Endothelial cell of umbilical vein (primary cell): ENCODE data around the gene AGBL4. TPM values are rescaled to one million over a fixed set of nuclear protein-coding genes. Genes with fewer than 3 reads are reported as not detected.

Source experiments
- BruUV-seq: library from RNA; stranded (reverse); fragments of 400-500 nt; replicated peaks from 2 replicates; lab custom pipeline; 2021; lab: Mats Ljungman, UMichigan
- CTCF ChIA-PET: fragments of 300-600, 350-600 bp; sonication (Branson Sonifier 250); formaldehyde crosslinking; loops from one replicate; lab custom pipeline; 2021; ENCODE audit warnings: antibody characterized with exemption, inconsistent platforms; lab: Charles Lee
- POLR2A ChIA-PET: fragments of 300-600, 350-600 bp; sonication (Branson Sonifier 250); formaldehyde crosslinking; loops from one replicate; lab custom pipeline; 2021; ENCODE audit warnings: antibody characterized with exemption, inconsistent platforms; lab: Charles Lee
- DNase-seq: peaks from one replicate; pipeline ENCODE4 v3.0.0-alpha.2; 2011; ENCODE audit warnings: low read depth, low spot score
- FAIRE-seq: peaks from 2 replicates; lab custom pipeline; 2011; peaks lifted over from hg19 to GRCh38; lab: Jason Lieb, UNC
- H2AFZ ChIP-seq: 2 replicates; pipeline ENCODE4 v1.6.0; 2012; ENCODE audit warnings: low read depth, low read length, control low read depth, inconsistent platforms
- H3K27ac ChIP-seq: 2 replicates; pipeline ENCODE4 v1.5.1; 2011; ENCODE audit warnings: low read depth, mild to moderate bottlenecking, control low read depth, low read length, moderate library complexity; ENCODE audit not compliant: insufficient read depth
- H3K27me3 ChIP-seq, 2 experiments: 2 replicates each; pipeline versions ENCODE4 v1.6.0 to v1.6.1; 2011; ENCODE audit warnings: low read length in 2 of 2, mixed read lengths in 1 of 2; ENCODE audit not compliant: control insufficient read depth in 2 of 2, insufficient read depth in 2 of 2
- H3K36me3 ChIP-seq, 2 experiments: 2 replicates in 1 of 2; 3 replicates in 1 of 2; pipeline ENCODE4 v1.5.1; 2011; ENCODE audit warnings: low read length in 2 of 2, mild to moderate bottlenecking in 1 of 2, moderate library complexity in 1 of 2; ENCODE audit not compliant: control insufficient read depth in 2 of 2, insufficient read depth in 2 of 2; ENCODE audit errors: extremely low read depth in 1 of 2
- H3K4me1 ChIP-seq: 3 replicates; pipeline ENCODE4 v1.5.1; 2011; ENCODE audit warnings: mild to moderate bottlenecking, low read length; ENCODE audit not compliant: control insufficient read depth, insufficient read depth; ENCODE audit errors: extremely low read depth
- H3K4me2 ChIP-seq: 2 replicates; pipeline ENCODE4 v1.6.1; 2011; ENCODE audit warnings: low read length, control low read depth, mixed read lengths; ENCODE audit not compliant: insufficient read depth
- H3K4me3 ChIP-seq, 3 experiments: fragments of 200-600 bp in 1 of 3; sonication (generic), shearing (Covaris generic) in 1 of 3; replicated peaks in 1 of 3; 2 replicates each; pipeline ENCODE4 v1.5.1; 2011 to 2016; ENCODE audit warnings: control low read depth in 3 of 3, low read length in 3 of 3, mild to moderate bottlenecking in 2 of 3, inconsistent platforms in 1 of 3, low read depth in 1 of 3, moderate library complexity in 1 of 3; ENCODE audit not compliant: insufficient read depth in 1 of 3
- H3K79me2 ChIP-seq: 2 replicates; pipeline ENCODE4 v1.6.0; 2012; ENCODE audit warnings: low read length, inconsistent platforms; ENCODE audit not compliant: control insufficient read depth, insufficient read depth
- H3K9ac ChIP-seq: replicated peaks from 2 replicates; pipeline ENCODE3; 2011; ENCODE audit warnings: low read length, control low read depth; ENCODE audit not compliant: insufficient read depth; ENCODE audit errors: extremely low read depth
- H3K9me1 ChIP-seq: replicated peaks from 3 replicates; pipeline ENCODE4 v1.6.0; 2011; ENCODE audit warnings: mild to moderate bottlenecking, low read length; ENCODE audit not compliant: control insufficient read depth, insufficient read depth; ENCODE audit errors: extremely low read depth
- H3K9me3 ChIP-seq: replicated peaks from 2 replicates; pipeline ENCODE4 v1.5.1; 2012; ENCODE audit warnings: low read length, inconsistent platforms; ENCODE audit not compliant: control insufficient read depth, insufficient read depth
- H4K20me1 ChIP-seq: replicated peaks from 2 replicates; pipeline ENCODE3; 2011; ENCODE audit warnings: mild to moderate bottlenecking, low read length; ENCODE audit not compliant: control insufficient read depth, insufficient read depth; ENCODE audit errors: extremely low read depth
- EZH2 ChIP-seq: IDR thresholded peaks from 2 replicates; pipeline ENCODE4 v1.6.1; 2012; ENCODE audit warnings: borderline replicate concordance, low read depth, mild to moderate bottlenecking, moderate library complexity, low read length, inconsistent platforms; ENCODE audit not compliant: severe bottlenecking
- FOS ChIP-seq: IDR thresholded peaks from 2 replicates; pipeline ENCODE4 v1.6.1; 2011; ENCODE audit warnings: mild to moderate bottlenecking, low read length, moderate library complexity, borderline replicate concordance; ENCODE audit not compliant: insufficient read depth
- GATA2 ChIP-seq: IDR thresholded peaks from 2 replicates; pipeline ENCODE4 v1.7.0; 2011; ENCODE audit warnings: low read depth, mild to moderate bottlenecking, moderate library complexity, mixed read lengths, low read length; ENCODE audit not compliant: insufficient read length, insufficient read depth
- JUN ChIP-seq: IDR thresholded peaks from 2 replicates; pipeline ENCODE4 v1.6.1; 2011; ENCODE audit warnings: borderline replicate concordance, low read depth; ENCODE audit not compliant: insufficient read length, insufficient read depth
- MAX ChIP-seq: IDR thresholded peaks from 2 replicates; pipeline ENCODE4 v1.6.1; 2011; ENCODE audit not compliant: insufficient read depth, insufficient read length
- MYC ChIP-seq: IDR thresholded peaks from one replicate; pipeline ENCODE4 v1.6.1; 2011; ENCODE audit warnings: mild to moderate bottlenecking, low read depth, low read length
- POLR2A ChIP-seq: IDR thresholded peaks from 2 replicates; pipeline ENCODE4 v1.6.1; 2012; ENCODE audit warnings: low read depth, mild to moderate bottlenecking, control low read depth, low read length
- POLR2AphosphoS5 ChIP-seq: IDR thresholded peaks from 2 replicates; pipeline ENCODE4 v1.6.1; 2012; ENCODE audit warnings: low read depth, mild to moderate bottlenecking, control low read depth, low read length, moderate library complexity; ENCODE audit not compliant: insufficient read depth
- dilution Hi-C: fragments of 300-500 bp; cut with MboI; formaldehyde crosslinking; loops from one replicate; pipeline ENCODE4 v1.15.0; 2019; ENCODE audit warnings: low sequenced_read_pairs; ENCODE audit not compliant: extremely low pct_ligation_motif_present
- intact Hi-C: fragments of 100-400 bp; cut with micrococcal nuclease; formaldehyde crosslinking; loops from one replicate; pipeline ENCODE4 v1.10.0; 2022
- polyA plus RNA-seq, 4 experiments: library from polyadenylated mRNA; depleted of rRNA in 3 of 4; stranded (reverse) in 3 of 4; unstranded in 1 of 4; fragments of >200 nt; gene quantifications; 2 replicates each; pipeline versions ENCODE4 v1.2.1 to v1.2.3, GENCODE V29; 2011 to 2012; ENCODE audit warnings: missing spikeins in 1 of 4
- total RNA-seq: library from RNA; stranded (reverse); gene quantifications from 2 replicates; pipeline ENCODE4 v1.2.3, GENCODE V29; 2021
- TF ChIP-seq, protein P1 (sequence below), 2 donors: IDR thresholded peaks; 1 replicate in 1 of 2; 2 replicates in 1 of 2; pipeline ENCODE4 v1.5.1; 2011; ENCODE audit warnings: low read length in 2 of 2, mild to moderate bottlenecking in 2 of 2, moderate library complexity in 2 of 2, control low read depth in 1 of 2, inconsistent platforms in 1 of 2, low read depth in 1 of 2; ENCODE audit not compliant: insufficient read depth in 1 of 2; ENCODE audit errors: extremely low read depth in 1 of 2

The AGBL4 gene
- total and polyA plus RNA-seq, 2 donors (not counting 3 experiments of a cell fraction or from before 2014, with no cell fraction given), result not detected

GRCh38 chr1:49728377-49728776 is 295.4 kb downstream of the AGBL4 start:
- H3K9me1 ChIP-seq, result no peaks in the 10 kb centered on the region
- H3K4me2 ChIP-seq, result no peak overlapping the region
- H3K36me3 ChIP-seq, result no peaks in the 10 kb centered on the region
- FAIRE-seq, result no peak
- no peaks in the 10 kb centered on the region for H4K20me1 ChIP-seq
- H3K9ac ChIP-seq, result no peak overlapping the region
- no peak overlapping the region for H2AFZ ChIP-seq
- dilution Hi-C loops (no loop called here), intact Hi-C loops (no loop called here)
- no peaks in the 10 kb centered on the region for H3K4me1 ChIP-seq
- TF ChIP-seq GATA2 (no peak), FOS (no peak), MYC (no peak), EZH2 (no peak), POLR2AphosphoS5 (no peak), JUN (no peak), MAX (no peak), POLR2A (no peak)
- TF ChIP-seq, protein P1, sequence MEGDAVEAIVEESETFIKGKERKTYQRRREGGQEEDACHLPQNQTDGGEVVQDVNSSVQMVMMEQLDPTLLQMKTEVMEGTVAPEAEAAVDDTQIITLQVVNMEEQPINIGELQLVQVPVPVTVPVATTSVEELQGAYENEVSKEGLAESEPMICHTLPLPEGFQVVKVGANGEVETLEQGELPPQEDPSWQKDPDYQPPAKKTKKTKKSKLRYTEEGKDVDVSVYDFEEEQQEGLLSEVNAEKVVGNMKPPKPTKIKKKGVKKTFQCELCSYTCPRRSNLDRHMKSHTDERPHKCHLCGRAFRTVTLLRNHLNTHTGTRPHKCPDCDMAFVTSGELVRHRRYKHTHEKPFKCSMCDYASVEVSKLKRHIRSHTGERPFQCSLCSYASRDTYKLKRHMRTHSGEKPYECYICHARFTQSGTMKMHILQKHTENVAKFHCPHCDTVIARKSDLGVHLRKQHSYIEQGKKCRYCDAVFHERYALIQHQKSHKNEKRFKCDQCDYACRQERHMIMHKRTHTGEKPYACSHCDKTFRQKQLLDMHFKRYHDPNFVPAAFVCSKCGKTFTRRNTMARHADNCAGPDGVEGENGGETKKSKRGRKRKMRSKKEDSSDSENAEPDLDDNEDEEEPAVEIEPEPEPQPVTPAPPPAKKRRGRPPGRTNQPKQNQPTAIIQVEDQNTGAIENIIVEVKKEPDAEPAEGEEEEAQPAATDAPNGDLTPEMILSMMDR (IDR thresholded peaks at IDR 0.05; ENCODE audit: extremely low read depth in 1 of 2, insufficient read depth in 1 of 2, low read depth in 1 of 2, low read length in 2 of 2), result no peak
- H3K9me3 ChIP-seq, result peaks cover 7% of the 10 kb centered on the region
- CTCF ChIA-PET, result no interaction called here
- no peaks in the 10 kb centered on the region for H3K79me2 ChIP-seq
- H3K27ac ChIP-seq, result no peak overlapping the region
- no peak overlapping the region for H3K4me3 ChIP-seq
- no TSS peak for BruUV-seq
- POLR2A ChIA-PET, result no interaction called here
- no peaks in the 10 kb centered on the region for H3K27me3 ChIP-seq
- DNase-seq, result no peak
